Stimulated activated CD8-positive, alpha-beta memory T cell treated with anti-CD3 and anti-CD28 coated beads, Interleukin-4, amount 100 ng/mL, for 1 hour (primary cell): ENCODE data around the gene MAML3.

ENCODE experiments used
- DNase-seq, 2 donors: peaks; one replicate each; pipeline ENCODE4 v3.0.0-alpha.2; 2020; ENCODE audit warnings: low read depth in 2 of 2, low spot score in 1 of 2

The MAML3 gene

DNA sequence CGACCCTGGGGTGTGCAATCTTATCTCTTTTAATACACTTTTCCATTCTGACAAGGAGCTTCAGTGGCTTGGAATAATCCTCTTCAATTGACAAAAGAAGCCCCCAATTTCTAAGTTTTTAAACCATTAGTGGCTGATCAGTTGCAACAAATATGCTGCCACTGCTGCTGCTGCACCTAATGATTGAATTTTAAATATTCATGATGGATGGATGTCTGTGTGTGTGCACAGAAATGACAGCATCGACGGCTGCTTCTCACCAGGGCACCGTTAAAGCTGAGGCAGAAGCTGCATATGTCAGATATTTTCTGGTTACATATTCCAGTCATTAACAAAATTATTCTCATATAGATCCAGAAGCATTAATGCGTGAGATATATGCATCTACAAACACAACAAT lies 306.0 kb downstream of the MAML3 start:
- DNase-seq = no peak

DNA sequence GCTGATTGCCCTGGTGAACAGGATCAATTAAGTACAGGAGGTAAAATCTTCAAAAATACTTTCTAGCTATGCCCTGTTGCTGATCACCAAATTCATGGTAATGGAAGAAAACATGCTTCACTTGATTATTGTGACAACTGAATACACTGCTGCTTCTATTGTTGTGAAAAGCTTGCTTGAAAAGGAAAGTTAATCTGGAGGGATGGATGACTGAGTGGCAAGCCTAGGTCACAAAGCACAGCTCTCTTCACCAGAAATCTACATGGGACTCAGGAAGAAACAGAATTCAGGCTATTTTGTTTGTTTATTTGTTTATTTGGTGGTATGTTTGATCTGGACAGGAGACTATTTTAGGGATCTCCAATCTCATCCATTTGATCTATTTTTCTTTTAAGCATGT lies 306.4 kb downstream of the MAML3 start:
- DNase-seq = no peak

DNA sequence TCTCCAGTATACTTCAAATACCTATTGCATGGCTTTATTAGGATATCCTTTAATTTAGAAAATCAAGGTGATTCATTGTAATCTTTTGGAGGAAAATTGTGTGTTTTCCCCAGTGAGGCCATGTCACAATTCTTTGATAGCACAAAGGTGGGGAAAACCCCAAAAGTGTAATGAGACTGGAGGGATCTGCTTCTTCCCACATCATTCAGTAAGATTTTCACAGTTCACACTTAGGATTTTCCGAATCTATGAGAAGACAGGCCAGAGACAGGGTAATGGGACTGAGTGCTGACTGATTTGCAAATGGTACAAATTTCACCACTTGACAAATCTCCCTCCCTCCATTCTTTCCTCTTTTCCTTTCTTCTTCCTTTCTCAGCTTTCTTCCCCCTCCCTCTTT lies 307.2 kb downstream of the MAML3 start:
- no peak for DNase-seq

DNA sequence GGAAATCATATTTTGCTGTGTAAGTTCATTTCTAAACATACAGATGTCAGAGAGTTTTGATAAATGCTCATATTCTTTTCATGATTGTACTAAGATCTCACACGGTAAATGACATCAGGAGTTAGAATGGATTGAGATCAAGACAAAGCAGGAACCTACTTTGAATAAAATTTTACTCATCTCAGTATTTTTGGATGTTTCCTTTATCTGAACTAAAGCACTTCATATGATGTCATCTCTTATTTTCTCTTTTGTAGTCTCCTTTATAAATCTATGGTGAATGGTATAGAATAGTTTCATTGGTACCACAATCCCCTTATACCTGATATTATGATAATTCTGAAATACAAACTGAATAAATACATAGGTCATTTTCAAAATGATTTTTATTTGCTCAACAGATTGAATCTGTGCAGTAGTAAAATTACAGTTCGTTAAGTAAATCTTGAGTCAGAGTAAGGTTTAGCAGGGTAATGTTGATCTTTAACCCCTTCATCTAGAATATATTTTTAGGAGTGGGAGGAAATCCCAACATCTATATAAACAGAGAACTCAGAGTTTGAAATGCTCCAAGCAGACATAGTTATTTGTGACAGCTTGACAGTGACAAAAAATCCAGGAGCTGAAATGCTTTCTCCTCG lies 308.4 kb downstream of the MAML3 start:
- no peak for DNase-seq

DNA sequence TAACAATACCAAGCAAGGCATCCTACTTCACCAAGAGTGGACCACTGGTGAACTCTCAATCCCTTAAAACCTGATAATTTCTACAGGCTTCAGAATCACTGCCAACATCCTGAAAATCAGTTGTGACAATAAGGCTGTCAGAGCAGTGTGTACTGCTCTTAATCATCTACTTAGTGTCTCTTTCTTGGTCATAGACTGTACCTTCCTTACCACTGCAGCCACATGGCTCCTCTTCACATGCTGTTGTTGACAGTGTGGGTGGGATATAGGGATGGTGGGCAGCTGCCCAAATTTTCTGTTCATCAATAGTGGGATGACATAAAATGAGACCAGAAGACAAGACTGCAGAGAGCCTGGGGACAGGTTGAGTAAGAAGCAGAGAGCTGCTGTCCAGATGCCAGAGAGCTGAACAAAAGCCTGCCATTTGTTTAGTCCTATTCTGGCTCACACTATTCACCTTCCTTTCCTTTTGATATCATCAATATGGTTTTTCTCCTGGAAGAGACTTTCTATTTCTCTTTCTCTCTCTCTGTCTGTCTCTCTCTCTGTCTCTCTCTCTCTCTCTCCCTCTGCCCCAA lies 309.4 kb downstream of the MAML3 start:
- DNase-seq = no peak

DNA sequence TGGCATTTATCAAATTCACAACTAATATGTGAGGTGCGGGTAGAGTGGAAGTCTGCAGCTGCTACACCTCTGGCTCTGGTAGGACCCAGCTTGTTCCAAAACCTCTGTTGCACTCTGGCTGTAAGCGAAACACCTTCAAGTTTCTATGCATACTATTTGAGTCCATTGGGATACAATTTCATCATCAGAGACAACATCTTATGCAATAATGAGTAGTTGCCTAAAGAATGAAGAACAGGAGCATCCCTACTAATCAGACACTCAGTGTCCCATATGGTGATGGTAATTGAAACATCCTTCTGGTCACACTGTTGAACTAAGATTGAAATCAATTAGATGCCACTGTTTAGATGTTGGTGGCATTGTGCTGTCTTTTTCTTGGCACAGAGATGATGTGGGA lies 309.9 kb downstream of the MAML3 start:
- no peak for DNase-seq

DNA sequence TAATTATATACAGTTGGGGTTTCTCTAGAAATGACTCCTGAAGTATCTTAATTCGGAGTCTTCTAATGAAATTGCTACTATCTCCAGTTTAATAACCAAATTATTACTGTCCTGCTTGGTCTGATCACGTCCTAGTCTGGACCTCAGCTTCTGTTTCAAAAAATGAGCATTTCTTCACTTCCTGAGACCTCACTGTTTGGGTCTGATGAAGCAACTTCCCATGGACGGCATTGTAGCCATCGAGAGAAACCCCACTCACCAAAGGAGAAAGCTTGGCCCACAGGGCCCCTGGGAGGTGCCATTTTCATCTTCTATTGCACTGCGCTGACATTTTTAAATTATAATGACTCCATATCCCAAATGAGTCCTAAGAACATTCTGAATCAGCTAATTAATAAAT lies 310.3 kb downstream of the MAML3 start:
- DNase-seq = no peak

DNA sequence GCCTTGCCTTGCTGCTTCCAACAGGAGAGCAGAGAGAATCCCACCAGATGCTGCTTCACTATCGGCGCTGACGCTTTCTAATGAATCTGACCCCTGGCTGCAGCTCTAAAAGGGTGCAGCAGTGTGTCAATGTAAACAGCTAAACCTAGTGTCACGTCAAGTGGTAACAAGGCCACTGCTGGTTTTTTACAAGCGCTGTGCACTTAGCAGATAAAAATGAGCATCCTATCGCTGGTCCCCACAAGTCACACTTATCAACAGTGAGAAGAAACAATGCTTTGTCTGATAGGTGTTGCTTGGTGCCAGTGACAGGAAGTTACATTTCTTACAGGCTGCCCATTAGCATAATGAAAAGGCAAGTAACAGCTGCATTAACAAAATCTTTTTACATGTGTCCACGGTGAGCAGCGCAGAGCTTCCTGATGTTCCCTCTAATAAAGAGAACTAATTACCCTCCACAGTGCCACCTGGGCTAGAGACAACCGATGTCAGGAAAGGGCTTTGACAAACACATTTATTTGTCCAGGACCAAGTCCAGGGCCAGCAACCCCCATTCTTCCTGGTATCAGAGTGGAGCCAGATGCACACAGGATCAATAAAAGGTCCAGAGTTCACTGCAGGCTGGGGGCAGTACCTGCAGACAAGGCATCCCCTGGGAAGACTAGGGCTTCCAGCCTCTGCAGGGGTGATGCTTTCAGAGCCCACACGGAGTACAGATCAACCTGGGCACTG lies 312.4 kb downstream of the MAML3 start:
- DNase-seq = peak in 1 of 2 donors; percentile 5

DNA sequence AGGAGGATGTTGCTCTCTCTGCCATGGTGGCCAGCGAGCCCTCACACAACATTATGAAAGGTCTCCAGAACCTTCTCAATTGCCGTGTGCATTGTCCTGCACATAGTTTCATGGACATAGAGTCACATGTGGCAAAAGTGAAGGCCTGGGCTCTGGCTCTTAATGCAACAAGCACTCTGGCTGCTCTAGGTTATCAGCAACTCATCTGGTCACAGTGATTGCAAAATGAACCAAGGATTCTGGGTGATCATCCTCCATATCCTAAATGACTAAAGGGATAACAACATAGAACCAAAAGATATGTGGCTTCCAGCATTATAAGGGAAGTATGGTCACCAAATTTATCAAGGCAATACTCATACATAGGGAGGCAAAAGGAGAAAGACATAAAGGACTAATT lies 313.2 kb downstream of the MAML3 start:
- no peak for DNase-seq

DNA sequence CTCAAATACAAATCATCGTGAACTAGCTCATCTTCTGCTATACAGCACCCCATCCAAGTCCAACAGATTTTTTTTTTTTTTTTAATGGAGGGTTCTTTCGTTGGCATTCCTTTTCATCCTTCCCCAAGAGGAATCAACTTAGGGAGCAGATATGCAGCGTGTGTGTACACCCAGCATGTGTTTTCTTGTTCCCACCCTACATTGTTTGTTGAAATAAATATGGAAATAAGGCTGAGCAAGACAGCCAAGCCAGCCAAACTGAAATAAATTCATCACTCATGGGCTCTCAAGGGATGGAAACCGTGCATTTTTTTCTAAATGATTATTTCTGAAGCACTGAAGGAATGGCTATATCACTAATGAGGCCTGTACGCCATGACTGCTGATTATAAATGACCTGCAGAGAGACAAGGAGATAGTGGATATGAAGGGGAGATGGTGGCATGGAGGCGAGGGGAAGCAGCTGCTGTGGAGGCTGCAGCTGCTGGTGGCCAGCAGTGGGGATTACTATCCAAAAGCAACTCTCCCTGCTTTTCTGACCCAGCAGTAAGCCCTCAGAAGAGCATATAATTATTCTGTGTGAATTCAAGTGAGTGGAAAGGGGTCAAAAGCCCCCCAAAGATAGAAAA lies 314.5 kb downstream of the MAML3 start:
- no peak for DNase-seq

DNA sequence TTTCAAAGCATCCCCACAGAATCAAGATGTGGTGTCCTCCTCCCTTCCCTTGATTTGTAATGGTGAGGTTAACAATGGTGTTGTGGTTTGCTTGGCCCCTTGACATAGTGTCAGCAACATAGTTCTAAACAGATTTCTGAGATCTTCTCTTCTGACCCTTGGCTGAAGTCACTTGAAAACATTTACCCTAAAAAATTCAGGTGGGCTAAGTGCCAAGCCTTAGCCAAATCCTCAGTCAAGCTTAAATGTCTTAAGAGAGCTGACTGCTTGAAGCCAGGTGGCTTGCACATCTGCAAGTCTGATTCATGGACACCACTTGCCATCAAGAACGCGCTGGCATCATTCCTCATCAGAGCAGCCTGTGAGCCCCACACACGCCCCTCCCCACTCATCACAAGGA lies 315.2 kb downstream of the MAML3 start:
- DNase-seq = no peak

DNA sequence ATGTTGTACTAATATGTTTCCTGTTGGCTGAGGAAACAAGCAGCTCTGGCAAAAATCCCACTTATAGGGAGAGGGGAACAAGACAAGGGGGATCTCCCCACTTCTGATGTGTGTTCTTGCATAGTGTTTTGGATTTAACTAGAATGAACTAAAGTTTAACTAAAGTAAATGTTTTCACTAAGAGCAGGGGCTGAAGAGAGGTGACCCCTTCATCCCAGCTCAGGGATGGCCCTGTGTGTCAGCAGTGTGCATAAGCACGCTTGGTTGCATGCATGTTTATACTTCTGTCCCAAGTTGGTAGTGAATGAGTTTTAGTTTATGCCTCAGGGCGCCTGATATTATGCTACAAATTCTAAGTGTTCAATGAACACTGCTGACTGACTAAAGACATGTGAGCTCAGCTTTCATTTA lies 319.0 kb downstream of the MAML3 start:
- DNase-seq = no peak

DNA sequence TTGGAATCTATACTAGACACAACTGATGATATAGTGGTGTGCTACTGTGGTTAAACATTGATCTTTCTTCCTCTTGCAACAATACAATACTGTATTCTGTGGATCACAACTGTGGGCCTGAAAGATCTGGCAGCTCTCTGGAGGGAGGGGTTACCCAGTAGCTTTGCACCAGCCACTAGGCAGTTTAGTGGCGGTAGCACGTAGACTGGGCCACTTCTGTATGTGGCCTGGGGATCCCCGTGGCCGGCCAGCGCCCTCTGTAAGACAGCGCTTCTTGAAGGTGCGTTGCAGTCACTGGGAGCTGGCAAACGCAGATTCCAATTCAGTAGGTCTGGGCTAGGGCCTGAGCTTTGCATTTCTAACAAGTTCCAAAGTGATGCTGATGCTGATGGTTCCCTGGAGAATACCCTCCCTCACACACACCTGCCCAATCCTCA lies 319.7 kb downstream of the MAML3 start:
- no peak for DNase-seq

DNA sequence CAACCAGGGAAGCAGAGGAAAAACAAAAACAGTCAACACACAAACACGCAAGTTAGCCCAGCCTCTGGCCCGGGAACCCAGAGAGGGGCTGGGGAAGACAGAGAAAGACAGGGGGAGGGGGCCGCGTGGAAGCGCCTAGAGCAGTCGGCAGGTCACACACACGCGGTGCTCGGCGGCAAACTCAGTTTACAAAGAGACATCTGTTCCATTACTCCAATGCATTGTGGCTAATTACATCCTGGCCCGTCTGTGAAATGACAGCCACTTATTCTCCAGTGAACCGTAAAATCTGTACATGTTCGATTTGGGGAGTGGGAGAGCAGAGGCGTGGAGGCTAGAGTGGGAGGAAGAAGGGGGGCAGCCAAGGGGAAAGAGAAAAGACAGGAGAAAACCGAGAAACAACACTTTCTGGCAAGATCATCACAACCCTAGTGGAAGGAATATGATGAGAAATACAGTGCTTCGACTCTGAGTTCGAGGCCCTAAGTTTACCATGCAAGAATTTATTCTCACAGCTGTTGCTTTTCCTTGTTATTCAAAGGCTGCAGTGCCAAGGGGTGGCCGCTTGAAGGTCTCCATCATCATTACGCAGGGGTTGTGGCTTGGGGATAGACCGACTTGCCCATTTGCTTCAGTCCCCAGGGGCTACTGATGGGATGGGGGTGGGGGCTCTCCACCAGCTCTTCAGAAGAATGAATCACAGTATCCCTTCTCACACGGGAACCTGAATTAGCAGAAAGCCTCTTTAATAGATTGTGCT lies 320.7 kb downstream of the MAML3 start:
- DNase-seq = no peak

DNA sequence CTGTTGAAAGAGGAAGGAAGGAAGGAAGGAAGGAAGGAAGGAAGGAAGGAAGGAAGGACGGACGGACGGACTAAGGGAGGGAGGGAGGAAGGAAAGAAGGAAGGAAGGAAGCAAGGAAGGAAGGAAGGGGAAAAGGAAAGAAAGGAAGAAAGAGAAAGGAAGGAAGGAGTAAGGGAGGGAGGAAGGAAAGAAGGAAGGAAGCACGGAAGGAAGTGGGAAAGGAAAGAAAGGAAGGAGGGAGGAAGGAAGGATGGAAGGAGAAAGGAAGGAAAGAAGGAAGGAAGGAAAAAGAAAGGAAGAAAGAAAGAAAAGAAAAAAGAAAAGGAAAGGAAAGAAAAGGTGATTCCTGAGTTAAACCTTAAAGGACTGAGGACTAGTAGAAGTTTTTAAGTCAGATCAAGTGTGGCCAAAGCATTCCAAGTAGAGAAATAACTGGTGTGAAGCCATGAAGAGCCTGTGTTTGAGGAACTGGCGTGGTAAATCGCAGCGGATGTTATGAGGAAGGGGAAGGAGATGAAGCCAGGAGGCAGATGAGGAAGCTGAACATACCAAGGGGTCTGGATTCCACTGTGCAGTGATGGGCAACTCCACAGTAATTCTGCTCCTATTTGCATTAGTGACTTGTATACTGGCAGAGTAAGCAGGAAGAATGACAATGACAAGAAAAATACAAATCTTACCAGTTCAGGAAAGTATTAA lies 324.9 kb downstream of the MAML3 start:
- no peak for DNase-seq

DNA sequence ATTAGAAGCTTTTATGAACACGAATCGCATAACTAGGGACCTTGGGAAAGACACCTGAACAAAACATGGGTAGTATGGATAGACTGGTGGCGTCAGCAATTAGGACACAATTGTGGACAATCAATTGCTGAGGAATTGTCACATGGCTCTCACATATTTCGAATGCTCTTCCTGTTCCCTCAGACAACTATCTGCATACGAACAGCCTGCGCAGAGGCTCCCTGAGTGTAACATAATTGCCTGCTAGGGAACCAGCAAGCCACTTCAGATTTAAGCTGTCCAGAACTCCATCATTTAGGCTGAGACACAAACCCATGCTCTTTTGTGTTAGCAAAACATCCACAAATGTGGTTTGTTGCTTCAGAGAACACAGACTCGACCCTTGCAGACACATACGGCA lies 327.6 kb downstream of the MAML3 start:
- no peak for DNase-seq

DNA sequence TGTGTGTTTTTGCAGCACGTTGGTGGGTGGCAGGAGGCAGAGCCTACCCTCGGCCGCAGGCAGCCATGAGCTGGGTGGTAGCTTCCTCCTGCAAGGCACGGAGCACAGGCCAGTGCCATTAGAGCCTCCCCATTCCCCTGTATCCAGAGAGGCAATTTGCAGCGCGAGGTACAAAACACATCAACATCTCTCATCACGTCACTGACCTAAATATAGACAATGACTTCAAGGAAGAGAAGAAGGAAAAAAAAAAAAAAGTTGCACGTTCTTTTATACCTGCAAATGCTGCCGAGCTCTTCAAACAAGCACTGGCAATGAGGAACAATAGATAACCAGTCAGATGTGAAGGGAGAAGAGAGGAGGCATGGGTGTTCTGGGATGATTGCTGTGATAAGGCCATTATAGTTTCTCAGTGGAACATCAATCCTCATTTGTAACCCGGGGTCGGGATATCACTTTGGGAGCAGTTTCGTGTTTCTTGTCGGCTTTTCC lies 328.4 kb downstream of the MAML3 start:
- DNase-seq = no peak

DNA sequence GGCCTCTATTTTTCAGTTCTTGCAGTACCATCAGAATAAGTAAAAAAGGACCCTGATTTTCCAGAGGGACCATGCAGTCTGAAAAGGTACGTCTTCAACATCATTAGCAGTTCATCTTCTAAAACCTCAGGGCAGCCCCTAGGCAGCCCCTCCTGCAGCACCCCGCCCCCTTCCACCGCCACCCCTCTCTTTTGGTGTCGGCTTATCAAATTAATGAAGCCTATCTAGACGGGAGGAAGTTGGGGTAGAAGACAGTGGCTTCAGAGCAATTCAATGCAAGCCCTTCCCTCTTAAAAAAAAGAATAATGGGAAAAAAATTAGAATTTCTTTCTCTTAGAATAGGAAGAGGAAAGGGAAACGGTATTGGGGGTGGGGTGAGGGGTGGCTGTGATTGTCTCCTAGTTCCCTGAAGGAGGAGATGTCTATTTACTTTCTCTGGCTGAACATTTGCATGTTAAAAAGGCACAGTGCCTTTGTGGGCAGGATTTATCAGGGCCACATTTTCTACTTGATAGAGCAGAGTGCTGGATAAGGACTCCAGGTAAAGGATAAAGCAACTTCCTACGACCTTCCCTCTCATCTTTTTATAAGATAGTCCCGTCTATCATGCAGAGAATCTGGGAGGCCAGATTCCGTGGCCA lies 329.0 kb downstream of the MAML3 start:
- no peak for DNase-seq

DNA sequence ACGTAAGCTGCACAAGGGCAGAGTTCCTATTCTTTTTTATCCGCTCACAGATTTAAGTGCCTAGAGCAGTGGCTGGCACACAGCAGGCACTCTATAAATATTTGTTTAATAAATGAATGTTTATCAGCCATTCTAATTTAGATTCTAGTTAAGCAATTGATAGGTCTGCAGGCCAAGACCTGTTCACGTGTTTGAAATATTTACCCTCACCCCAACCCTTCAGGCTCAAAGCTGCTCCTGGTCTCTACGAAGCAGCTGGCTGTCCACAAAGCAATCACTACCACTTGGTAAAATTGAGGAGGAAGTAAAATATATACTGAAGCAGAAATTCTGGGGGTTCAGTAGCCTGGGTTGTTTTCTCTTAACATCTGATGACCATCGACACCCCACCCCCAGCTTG lies 330.2 kb downstream of the MAML3 start:
- DNase-seq = no peak

DNA sequence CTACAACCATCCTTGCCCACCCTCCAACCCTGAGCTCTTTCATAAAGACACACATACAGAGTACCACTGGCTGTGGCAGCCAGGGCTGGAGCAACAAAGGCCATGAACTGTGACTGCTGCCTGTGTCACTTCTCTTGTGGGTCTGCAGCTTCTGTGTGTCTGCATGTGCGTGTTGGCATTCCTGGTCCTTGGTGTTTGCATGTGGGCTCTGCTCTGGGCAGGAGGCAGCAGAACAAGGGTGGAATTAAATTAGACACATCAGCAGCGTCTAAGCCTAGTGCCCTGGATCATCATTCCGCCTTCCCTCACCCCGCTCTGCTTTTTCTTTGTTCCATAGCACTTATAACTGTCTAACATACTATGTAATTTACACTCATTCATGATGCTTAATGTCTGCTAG lies 330.6 kb downstream of the MAML3 start:
- DNase-seq = no peak
